ENCODE data around the gene SETD3.

The SETD3 gene

GRCh38 chr14:99412117-99413061, 68.3 kb downstream of the SETD3 start:
- H3K9ac ChIP-seq (ENCODE audit: low read depth, low read length) = no peak overlapping the region
- no peaks in the 10 kb centered on the region for H3K27me3 ChIP-seq (ENCODE audit: control insufficient read depth, insufficient read depth, low read length)
- no peak overlapping the region for H3K4me3 ChIP-seq (ENCODE audit: low read depth, low read length)
- H3K9me3 ChIP-seq (ENCODE audit: control insufficient read depth, insufficient read depth, low read length) = no peaks in the 10 kb centered on the region
- H3K36me3 ChIP-seq (ENCODE audit: control insufficient read depth, insufficient read depth, low read length) = no peaks in the 10 kb centered on the region
- H3K4me1 ChIP-seq (ENCODE audit: control insufficient read depth, insufficient read depth, low read length) = peaks cover 45% of the 10 kb centered on the region

- H3K4me1 ChIP-seq (ENCODE audit: control insufficient read depth, insufficient read depth, low read length) = peaks cover 39% of the 10 kb centered on the region
- no peaks in the 10 kb centered on the region for H3K9me3 ChIP-seq (ENCODE audit: control insufficient read depth, insufficient read depth, low read length)
- no peak overlapping the region for H3K4me3 ChIP-seq (ENCODE audit: low read depth, low read length)
- H3K9ac ChIP-seq (ENCODE audit: low read depth, low read length) = no peak overlapping the region
- H3K27me3 ChIP-seq (ENCODE audit: control insufficient read depth, insufficient read depth, low read length) = no peaks in the 10 kb centered on the region
- no peaks in the 10 kb centered on the region for H3K36me3 ChIP-seq (ENCODE audit: control insufficient read depth, insufficient read depth, low read length)
These were observed 70.6 kb downstream of the SETD3 start for GRCh38 chr14:99410019-99410418.

- no peaks in the 10 kb centered on the region for H3K27me3 ChIP-seq (ENCODE audit: control insufficient read depth, insufficient read depth, low read length)
- H3K4me3 ChIP-seq (ENCODE audit: low read depth, low read length) = no peak overlapping the region
- peak overlapping the region; percentile 12 for H3K9ac ChIP-seq (ENCODE audit: low read depth, low read length)
- no peaks in the 10 kb centered on the region for H3K9me3 ChIP-seq (ENCODE audit: control insufficient read depth, insufficient read depth, low read length)
- H3K36me3 ChIP-seq (ENCODE audit: control insufficient read depth, insufficient read depth, low read length) = no peaks in the 10 kb centered on the region
- peaks cover 29% of the 10 kb centered on the region for H3K4me1 ChIP-seq (ENCODE audit: control insufficient read depth, insufficient read depth, low read length)
These were observed 71.7 kb downstream of the SETD3 start for GRCh38 chr14:99408971-99409289.

- Histone ChIP-seq H3K4me1 (ENCODE audit: control insufficient read depth, insufficient read depth, low read length) (peaks cover 24% of the 10 kb centered on the region), H3K9ac (ENCODE audit: low read depth, low read length) (peak overlapping the region; percentile 12), H3K4me3 (ENCODE audit: low read depth, low read length) (no peak overlapping the region), H3K9me3 (ENCODE audit: control insufficient read depth, insufficient read depth, low read length) (no peaks in the 10 kb centered on the region), H3K27me3 (ENCODE audit: control insufficient read depth, insufficient read depth, low read length) (no peaks in the 10 kb centered on the region), H3K36me3 (ENCODE audit: control insufficient read depth, insufficient read depth, low read length) (no peaks in the 10 kb centered on the region)
These were observed 72.2 kb downstream of the SETD3 start for GRCh38 chr14:99408286-99408970.

GRCh38 chr14:99407416-99407815, 73.2 kb downstream of the SETD3 start:
- Histone ChIP-seq H3K4me3 (ENCODE audit: low read depth, low read length) (no peak overlapping the region), H3K9me3 (ENCODE audit: control insufficient read depth, insufficient read depth, low read length) (no peaks in the 10 kb centered on the region), H3K9ac (ENCODE audit: low read depth, low read length) (no peak overlapping the region), H3K36me3 (ENCODE audit: control insufficient read depth, insufficient read depth, low read length) (no peaks in the 10 kb centered on the region), H3K27me3 (ENCODE audit: control insufficient read depth, insufficient read depth, low read length) (no peaks in the 10 kb centered on the region), H3K4me1 (ENCODE audit: control insufficient read depth, insufficient read depth, low read length) (peaks cover 14% of the 10 kb centered on the region)

GRCh38 chr14:99402950-99403349, 77.7 kb downstream of the SETD3 start:
- H3K4me3 ChIP-seq (ENCODE audit: low read depth, low read length) = no peak overlapping the region
- peaks cover 8% of the 10 kb centered on the region for H3K36me3 ChIP-seq (ENCODE audit: control insufficient read depth, insufficient read depth, low read length)
- no peaks in the 10 kb centered on the region for H3K9me3 ChIP-seq (ENCODE audit: control insufficient read depth, insufficient read depth, low read length)
- H3K9ac ChIP-seq (ENCODE audit: low read depth, low read length) = no peak overlapping the region
- H3K4me1 ChIP-seq (ENCODE audit: control insufficient read depth, insufficient read depth, low read length) = peaks cover 4% of the 10 kb centered on the region
- H3K27me3 ChIP-seq (ENCODE audit: control insufficient read depth, insufficient read depth, low read length) = no peaks in the 10 kb centered on the region

GRCh38 chr14:99402285-99402648, 78.4 kb downstream of the SETD3 start:
- Histone ChIP-seq H3K4me3 (ENCODE audit: low read depth, low read length) (no peak overlapping the region), H3K4me1 (ENCODE audit: control insufficient read depth, insufficient read depth, low read length) (peaks cover 4% of the 10 kb centered on the region), H3K36me3 (ENCODE audit: control insufficient read depth, insufficient read depth, low read length) (peaks cover 8% of the 10 kb centered on the region), H3K9ac (ENCODE audit: low read depth, low read length) (no peak overlapping the region), H3K9me3 (ENCODE audit: control insufficient read depth, insufficient read depth, low read length) (no peaks in the 10 kb centered on the region), H3K27me3 (ENCODE audit: control insufficient read depth, insufficient read depth, low read length) (no peaks in the 10 kb centered on the region)

- Histone ChIP-seq H3K36me3 (ENCODE audit: control insufficient read depth, insufficient read depth, low read length) (peaks cover 8% of the 10 kb centered on the region), H3K4me1 (ENCODE audit: control insufficient read depth, insufficient read depth, low read length) (peaks cover 4% of the 10 kb centered on the region), H3K9me3 (ENCODE audit: control insufficient read depth, insufficient read depth, low read length) (no peaks in the 10 kb centered on the region), H3K9ac (ENCODE audit: low read depth, low read length) (no peak overlapping the region), H3K27me3 (ENCODE audit: control insufficient read depth, insufficient read depth, low read length) (no peaks in the 10 kb centered on the region), H3K4me3 (ENCODE audit: low read depth, low read length) (no peak overlapping the region)
These were observed 78.9 kb downstream of the SETD3 start for GRCh38 chr14:99401621-99402284.

- H3K36me3 ChIP-seq (ENCODE audit: control insufficient read depth, insufficient read depth, low read length) = peaks cover 8% of the 10 kb centered on the region
- no peaks in the 10 kb centered on the region for H3K9me3 ChIP-seq (ENCODE audit: control insufficient read depth, insufficient read depth, low read length)
- peaks cover 4% of the 10 kb centered on the region for H3K4me1 ChIP-seq (ENCODE audit: control insufficient read depth, insufficient read depth, low read length)
- no peaks in the 10 kb centered on the region for H3K27me3 ChIP-seq (ENCODE audit: control insufficient read depth, insufficient read depth, low read length)
- no peak overlapping the region for H3K4me3 ChIP-seq (ENCODE audit: low read depth, low read length)
- H3K9ac ChIP-seq (ENCODE audit: low read depth, low read length) = no peak overlapping the region
These were observed 79.4 kb downstream of the SETD3 start for GRCh38 chr14:99401211-99401610.

- peaks cover 14% of the 10 kb centered on the region for H3K4me1 ChIP-seq (ENCODE audit: control insufficient read depth, insufficient read depth, low read length)
- H3K9ac ChIP-seq (ENCODE audit: low read depth, low read length) = no peak overlapping the region
- H3K36me3 ChIP-seq (ENCODE audit: control insufficient read depth, insufficient read depth, low read length) = peaks cover 8% of the 10 kb centered on the region
- no peaks in the 10 kb centered on the region for H3K9me3 ChIP-seq (ENCODE audit: control insufficient read depth, insufficient read depth, low read length)
- no peak overlapping the region for H3K4me3 ChIP-seq (ENCODE audit: low read depth, low read length)
- H3K27me3 ChIP-seq (ENCODE audit: control insufficient read depth, insufficient read depth, low read length) = no peaks in the 10 kb centered on the region
These were observed 83.0 kb downstream of the SETD3 start for GRCh38 chr14:99397698-99398097.

- H3K4me3 ChIP-seq (ENCODE audit: low read depth, low read length) = no peak overlapping the region
- no peaks in the 10 kb centered on the region for H3K27me3 ChIP-seq (ENCODE audit: control insufficient read depth, insufficient read depth, low read length)
- peaks cover 8% of the 10 kb centered on the region for H3K36me3 ChIP-seq (ENCODE audit: control insufficient read depth, insufficient read depth, low read length)
- peaks cover 11% of the 10 kb centered on the region for H3K4me1 ChIP-seq (ENCODE audit: control insufficient read depth, insufficient read depth, low read length)
- H3K9me3 ChIP-seq (ENCODE audit: control insufficient read depth, insufficient read depth, low read length) = no peaks in the 10 kb centered on the region
- no peak overlapping the region for H3K9ac ChIP-seq (ENCODE audit: low read depth, low read length)
These were observed 84.6 kb downstream of the SETD3 start for GRCh38 chr14:99395909-99396530.
